GM12878 (cell line): ENCODE results near the gene GCM1. TPM values are rescaled to one million over a fixed set of nuclear protein-coding genes. Genes with fewer than 3 reads are reported as not detected.
A peak's percentile ranks its signal among the peaks of the same experiment; 100 is the strongest.

Experiments used
- ATAC-seq: fragments of 200-7000 bp; cut with Tn5 transposase; 3 replicates; pipeline ENCODE4 v1.9.1; 2020; ENCODE audit warnings: mild to moderate bottlenecking, moderate library complexity
- BruUV-seq: library from RNA; stranded (reverse); fragments of 400-500 nt; replicated peaks from 2 replicates; lab custom pipeline; 2021; lab: Mats Ljungman, UMichigan
- CTCF ChIA-PET: fragments of 300-600 bp; sonication (Branson Sonifier 250); formaldehyde crosslinking; extraction: SDS; loops from one replicate; lab custom pipeline; 2021; ENCODE audit warnings: inconsistent platforms; lab: Yijun Ruan, JAX
- POLR2A ChIA-PET: fragments of 350-600 bp; formaldehyde crosslinking; extraction: SDS; loops from one replicate; lab custom pipeline; 2021; ENCODE audit warnings: inconsistent platforms; lab: Charles Lee
- RAD21 ChIA-PET: fragments of 300-600 bp; sonication (Branson Sonifier 250); formaldehyde crosslinking; loops from one replicate; lab custom pipeline; 2023; ENCODE audit warnings: antibody characterized with exemption; ENCODE audit not compliant: unreplicated experiment; lab: Charles Lee
- SMC1A ChIA-PET: fragments of 300-600 bp; sonication (Branson Sonifier 250); formaldehyde crosslinking; loops from one replicate; lab custom pipeline; 2023; ENCODE audit not compliant: unreplicated experiment, uncharacterized antibody; lab: Charles Lee
- DNase-seq: peaks from one replicate; pipeline ENCODE4 v3.0.0-alpha.2; 2011; ENCODE audit warnings: low read depth, low spot score
- FAIRE-seq: peaks from 3 replicates; lab custom pipeline; 2011; peaks lifted over from hg19 to GRCh38; lab: Jason Lieb, UNC
- H2AFZ ChIP-seq: 2 replicates; pipeline ENCODE4 v1.6.0; 2011; ENCODE audit warnings: low read depth, low read length, control low read depth; ENCODE audit not compliant: control insufficient read depth
- H3K27ac ChIP-seq: 2 replicates; pipeline ENCODE4 v1.5.1; 2011; ENCODE audit warnings: control low read depth; ENCODE audit not compliant: control insufficient read depth, insufficient read depth
- H3K27me3 ChIP-seq, 2 experiments: replicated peaks in 1 of 2; 2 replicates each; pipeline versions ENCODE4 v1.6.0 to v1.6.1; 2011; ENCODE audit warnings: low read length in 1 of 2; ENCODE audit not compliant: control insufficient read depth in 2 of 2, insufficient read depth in 2 of 2
- H3K36me3 ChIP-seq, 2 experiments: 2 replicates each; pipeline ENCODE4 v1.5.1; 2011; ENCODE audit warnings: low read length in 1 of 2; ENCODE audit not compliant: control insufficient read depth in 2 of 2, insufficient read depth in 2 of 2
- H3K4me1 ChIP-seq: 2 replicates; pipeline ENCODE4 v1.6.1; 2011; ENCODE audit warnings: mild to moderate bottlenecking, low read length, moderate library complexity, mixed read lengths; ENCODE audit not compliant: control insufficient read depth, insufficient read depth
- H3K4me2 ChIP-seq: 2 replicates; pipeline ENCODE4 v1.6.0; 2011; ENCODE audit warnings: control low read depth; ENCODE audit not compliant: control insufficient read depth, insufficient read depth
- H3K4me3 ChIP-seq: fragments of 200-600 bp; sonication (generic); 2 replicates; pipeline ENCODE4 v1.5.1; 2016
- H3K79me2 ChIP-seq: 2 replicates; pipeline ENCODE4 v1.6.0; 2011; ENCODE audit warnings: low read length; ENCODE audit not compliant: control insufficient read depth, insufficient read depth
- H3K9ac ChIP-seq: 2 replicates; pipeline ENCODE4 v1.8.0; 2011; ENCODE audit warnings: low read length, control low read depth, mixed read lengths; ENCODE audit not compliant: control insufficient read depth, insufficient read depth
- H3K9me3 ChIP-seq: replicated peaks from 3 replicates; pipeline ENCODE4 v1.5.1; 2011; ENCODE audit warnings: mild to moderate bottlenecking, low read length; ENCODE audit not compliant: control insufficient read depth, insufficient read depth
- H4K20me1 ChIP-seq: 2 replicates; pipeline ENCODE4 v1.6.0; 2011; ENCODE audit not compliant: control insufficient read depth, insufficient read depth
- MYC ChIP-seq: IDR thresholded peaks from 2 replicates; pipeline ENCODE4 v1.6.1; 2011; ENCODE audit warnings: mild to moderate bottlenecking, low read length, moderate library complexity, inconsistent platforms; ENCODE audit not compliant: insufficient read depth, insufficient replicate concordance, insufficient read length, severe bottlenecking
- PML ChIP-seq: IDR thresholded peaks from 2 replicates; pipeline ENCODE4 v1.6.1; 2012; ENCODE audit warnings: low read length, inconsistent platforms
- ZNF24 ChIP-seq: fragments of 450-650 bp; IDR thresholded peaks from 2 replicates; pipeline ENCODE4 v1.6.1; 2017; ENCODE audit warnings: antibody characterized with exemption, mild to moderate bottlenecking
- WGBS: methylation state at CpG from one replicate; pipeline ENCODE4 v1.1.6; 2016; ENCODE audit warnings: low lambda C conversion rate; ENCODE audit not compliant: insufficient replicate concordance, insufficient coverage; ENCODE audit errors: missing lambda C conversion rate; 5-methylcytosine and 5-hydroxymethylcytosine counted together
- in situ Hi-C: fragments of 300-500 bp; cut with MboI; formaldehyde crosslinking; loops from 9 replicates; pipeline ENCODE4 v1.14.3; 2018; ENCODE audit warnings: mixed read lengths
- intact Hi-C: fragments of 100-400 bp; cut with micrococcal nuclease; formaldehyde crosslinking; loops from one replicate; pipeline ENCODE4 v1.14.2; 2022; ENCODE audit not compliant: unreplicated experiment
- polyA plus RNA-seq, 11 experiments: library from polyadenylated mRNA; depleted of rRNA in 4 of 11; unstranded in 6 of 11; stranded (reverse) in 5 of 11; fragments of >200 nt; fragmentation: Nextera tagmentation in 4 of 11; fragmentation: Illumina TruSeq in 1 of 11; extraction: Ambion mirVana in 4 of 11; extraction: Trizol in 1 of 11; gene quantifications; 1 replicate in 1 of 11; 2 replicates in 10 of 11; pipeline versions ENCODE4 v1.2.1 to v1.2.3, GENCODE V29; 2011 to 2016; ENCODE audit warnings: inconsistent platforms in 2 of 11, missing spikeins in 2 of 11, low read depth in 1 of 11
- total RNA-seq, 4 experiments: library from RNA; depleted of rRNA in 3 of 4; stranded (reverse); fragments of >200 nt in 3 of 4; fragmentation: Illumina TruSeq in 1 of 4; extraction: Trizol in 1 of 4; gene quantifications; 2 replicates each; pipeline versions ENCODE4 v1.2.1 to v1.2.3, GENCODE V29; 2013 to 2021
- TF ChIP-seq, protein P1 (sequence below), 3 experiments: IDR thresholded peaks in 2 of 3; conservative IDR thresholded peaks in 1 of 3; 2 replicates each; pipeline ENCODE4 v1.5.1; 2011; ENCODE audit warnings: low read depth in 3 of 3, low read length in 3 of 3, mild to moderate bottlenecking in 3 of 3, control low read depth in 2 of 3, moderate library complexity in 2 of 3, inconsistent platforms in 1 of 3, mixed read lengths in 1 of 3; ENCODE audit not compliant: control insufficient read depth in 2 of 3, insufficient read depth in 1 of 3; ENCODE audit errors: extremely low read depth in 1 of 3

The GCM1 gene
- total and polyA plus RNA-seq, 10 of the 15 experiments (the other 5 are each of a cell fraction or from before 2014, with no cell fraction given) = 0.04 to 0.08 (median 0.05) TPM; not detected in 5

GRCh38 chr6:53179961-53180651 is 31.5 kb upstream of the GCM1 start (continued):
- TF ChIP-seq MYC = no peak
- no peak for TF ChIP-seq ZNF24

DNA sequence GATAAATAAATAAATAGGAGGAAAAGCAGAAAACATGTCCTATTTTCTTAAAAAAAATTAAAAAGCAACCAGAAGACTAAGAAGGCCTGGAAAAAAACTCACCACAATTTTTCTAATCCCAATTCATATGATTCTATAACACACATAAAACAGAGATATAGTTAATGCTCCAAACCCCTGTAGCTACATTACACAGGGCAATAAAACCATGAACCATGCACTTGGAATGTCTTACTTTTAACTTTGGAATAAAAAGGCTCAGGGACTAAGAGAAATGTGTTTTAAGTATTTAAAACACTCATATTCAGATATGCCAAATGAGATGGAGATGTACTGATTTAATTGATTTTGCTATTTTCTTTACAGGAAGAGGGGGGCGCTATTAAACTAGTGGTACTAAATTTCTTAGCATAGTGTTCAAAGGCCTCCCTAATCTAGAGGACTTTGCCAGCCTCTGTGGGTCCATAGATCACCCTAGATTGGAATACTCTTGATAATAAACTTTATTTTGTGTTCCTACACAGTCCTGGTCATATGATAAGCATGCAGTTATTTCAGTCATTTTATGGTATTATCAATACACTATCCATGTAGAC is 30.3 kb upstream of the GCM1 start:
- H4K20me1 ChIP-seq = no peaks in the 10 kb centered on the region
- ChIA-PET POLR2A (no interaction called here), SMC1A (interaction anchor here (0.6 to 1.4 kb wide), 7 partner anchors 94 to 305 kb away, joined by 3 to 6 read pairs (median 3); no protein-coding TSS in a partner anchor), RAD21 (interaction anchor here (0.7 kb wide), 1 partner anchor 306 kb away, joined by 3 read pairs; no protein-coding TSS in a partner anchor), CTCF (interaction anchor here (0.8 to 1.2 kb wide), 4 partner anchors 117 to 260 kb away, joined by 3 to 6 read pairs (median 4); no protein-coding TSS in a partner anchor)
- no peak for FAIRE-seq
- H3K4me1 ChIP-seq = no peaks in the 10 kb centered on the region
- intact Hi-C loops (no loop called here), in situ Hi-C loops (no loop called here)
- no peak overlapping the region for H2AFZ ChIP-seq
- H3K36me3 ChIP-seq = no peaks in the 10 kb centered on the region
- no peak overlapping the region for H3K4me3 ChIP-seq
- no peaks in the 10 kb centered on the region for H3K9me3 ChIP-seq
- no peaks in the 10 kb centered on the region for H3K79me2 ChIP-seq
- WGBS = 0% methylated on average over 1 of the region's 1 CpG
- H3K9ac ChIP-seq = no peak overlapping the region
- H3K27ac ChIP-seq = no peak overlapping the region
- no peaks in the 10 kb centered on the region for H3K27me3 ChIP-seq
- H3K4me2 ChIP-seq = no peak overlapping the region
- no peak for ATAC-seq
- BruUV-seq = no TSS peak
- TF ChIP-seq, protein P1, sequence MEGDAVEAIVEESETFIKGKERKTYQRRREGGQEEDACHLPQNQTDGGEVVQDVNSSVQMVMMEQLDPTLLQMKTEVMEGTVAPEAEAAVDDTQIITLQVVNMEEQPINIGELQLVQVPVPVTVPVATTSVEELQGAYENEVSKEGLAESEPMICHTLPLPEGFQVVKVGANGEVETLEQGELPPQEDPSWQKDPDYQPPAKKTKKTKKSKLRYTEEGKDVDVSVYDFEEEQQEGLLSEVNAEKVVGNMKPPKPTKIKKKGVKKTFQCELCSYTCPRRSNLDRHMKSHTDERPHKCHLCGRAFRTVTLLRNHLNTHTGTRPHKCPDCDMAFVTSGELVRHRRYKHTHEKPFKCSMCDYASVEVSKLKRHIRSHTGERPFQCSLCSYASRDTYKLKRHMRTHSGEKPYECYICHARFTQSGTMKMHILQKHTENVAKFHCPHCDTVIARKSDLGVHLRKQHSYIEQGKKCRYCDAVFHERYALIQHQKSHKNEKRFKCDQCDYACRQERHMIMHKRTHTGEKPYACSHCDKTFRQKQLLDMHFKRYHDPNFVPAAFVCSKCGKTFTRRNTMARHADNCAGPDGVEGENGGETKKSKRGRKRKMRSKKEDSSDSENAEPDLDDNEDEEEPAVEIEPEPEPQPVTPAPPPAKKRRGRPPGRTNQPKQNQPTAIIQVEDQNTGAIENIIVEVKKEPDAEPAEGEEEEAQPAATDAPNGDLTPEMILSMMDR (IDR thresholded peaks at IDR 0.05 in 2 of 3, conservative IDR thresholded peaks at IDR 0.05 in 1 of 3; ENCODE audit: control insufficient read depth in 2 of 3, extremely low read depth in 1 of 3, insufficient read depth in 1 of 3, low read depth in 3 of 3, low read length in 3 of 3) = peak in 2 of 3 experiments; percentile 13 to 14; a peak in 2 of 6 replicates
- TF ChIP-seq PML = no peak
- DNase-seq = no peak
